HG03558 (cell line): ENCODE measurements around the gene PDE3A.
"Not testable (repeated sequence)": the region's sequence is repeated elsewhere in the genome, so short reads cannot be mapped to it uniquely, and the experiment has no call there.

Source experiments
- ATAC-seq: cut with Tn5 transposase; IDR thresholded peaks from one replicate; pipeline ENCODE4 v1.9.1; 2021; ENCODE audit warnings: moderate number of reproducible peaks; ENCODE audit not compliant: unreplicated experiment; ENCODE audit errors: extremely low read depth

The PDE3A gene

GRCh38 chr12:20585913-20586312 is 217.6 kb downstream of the PDE3A start:
- no peak for ATAC-seq

- ATAC-seq: no peak
Observed at GRCh38 chr12:20588042-20588441, 219.7 kb downstream of the PDE3A start.

- ATAC-seq: no peak
Observed at GRCh38 chr12:20590570-20590969, 222.2 kb downstream of the PDE3A start.

GRCh38 chr12:20592556-20592955 is 224.2 kb downstream of the PDE3A start:
- ATAC-seq: no peak

GRCh38 chr12:20593611-20594010 is 225.3 kb downstream of the PDE3A start:
- ATAC-seq: no peak

- ATAC-seq: no peak
Observed at GRCh38 chr12:20596061-20596460, 227.7 kb downstream of the PDE3A start.

- ATAC-seq: no peak
Observed at GRCh38 chr12:20599757-20600156, 231.4 kb downstream of the PDE3A start.

GRCh38 chr12:20601668-20602280 is 233.4 kb downstream of the PDE3A start:
- ATAC-seq: no peak

GRCh38 chr12:20602641-20603391 is 234.5 kb downstream of the PDE3A start:
- ATAC-seq: no peak

- no peak for ATAC-seq
Observed at GRCh38 chr12:20604408-20605067, 236.2 kb downstream of the PDE3A start.

GRCh38 chr12:20615020-20615419 is 246.7 kb downstream of the PDE3A start:
- not testable (repeated sequence) for ATAC-seq

- no peak for ATAC-seq
Observed at GRCh38 chr12:20616093-20616492, 247.8 kb downstream of the PDE3A start.

GRCh38 chr12:20620261-20620660 is 251.9 kb downstream of the PDE3A start:
- ATAC-seq: no peak

GRCh38 chr12:20624718-20625117 is 256.4 kb downstream of the PDE3A start:
- no peak for ATAC-seq

GRCh38 chr12:20625531-20625930 is 257.2 kb downstream of the PDE3A start:
- no peak for ATAC-seq

- ATAC-seq: no peak
Observed at GRCh38 chr12:20627001-20627588, 258.8 kb downstream of the PDE3A start.

- no peak for ATAC-seq
Observed at GRCh38 chr12:20628226-20628787, 260.0 kb downstream of the PDE3A start.

GRCh38 chr12:20628999-20629398 is 260.7 kb downstream of the PDE3A start:
- ATAC-seq: no peak

GRCh38 chr12:20629414-20630156 is 261.2 kb downstream of the PDE3A start:
- ATAC-seq: no peak

GRCh38 chr12:20631711-20632110 is 263.4 kb downstream of the PDE3A start:
- ATAC-seq: no peak
